Right lobe of liver (tissue), 6 donors: Measurements from ENCODE around the gene FAM174B. TPM values are rescaled to one million over a fixed set of nuclear protein-coding genes. Genes with fewer than 3 reads are reported as not detected.
A peak's percentile ranks its signal among the peaks of the same experiment; 100 is the strongest.

ENCODE experiments used
- ATAC-seq, 4 donors: fragments of 200-7000 bp; cut with Tn5 transposase; one replicate each; pipeline ENCODE4 v1.9.1; 2020; ENCODE audit warnings: mild to moderate bottlenecking in 4 of 4, moderate library complexity in 4 of 4
- DNase-seq, 3 donors: peaks; one replicate each; pipeline ENCODE4 v3.0.0-alpha.2; 2020
- H3K27ac ChIP-seq, 3 donors: fragments of 200-600 bp; one replicate each; pipeline ENCODE4 v1.8.0; 2022
- H3K27me3 ChIP-seq, 2 donors: fragments of 200-600 bp; one replicate each; pipeline ENCODE4 v1.8.0; 2022
- H3K36me3 ChIP-seq, 4 donors: fragments of 200-600 bp; sonication (generic) in 1 of 4; one replicate each; pipeline versions ENCODE4 v1.5.1 to v1.8.0; 2017 to 2022; ENCODE audit warnings: control low read depth in 1 of 4
- H3K4me1 ChIP-seq, 4 donors: fragments of 200-600 bp; sonication (generic) in 1 of 4; one replicate each; pipeline versions ENCODE4 v1.5.1 to v1.8.0; 2017 to 2022; ENCODE audit warnings: control low read depth in 1 of 4
- H3K4me3 ChIP-seq, 3 donors: fragments of 200-600 bp; one replicate each; pipeline ENCODE4 v1.8.0; 2022
- H3K9me3 ChIP-seq, 4 donors: fragments of 200-600 bp; sonication (generic) in 1 of 4; one replicate each; pipeline versions ENCODE4 v1.5.1 to v1.8.0; 2017 to 2022; ENCODE audit warnings: control low read depth in 1 of 4
- POLR2A ChIP-seq: fragments of 450-650 bp; IDR thresholded peaks from one replicate; pipeline ENCODE4 v1.6.1; 2017; ENCODE audit warnings: antibody characterized with exemption, mild to moderate bottlenecking
- WGBS: methylation state at CpG from one replicate; pipeline ENCODE4 v1.1.6; 2018; ENCODE audit warnings: low coverage, low lambda C conversion rate; ENCODE audit not compliant: insufficient coverage; ENCODE audit errors: missing lambda C conversion rate; 5-methylcytosine and 5-hydroxymethylcytosine counted together
- intact Hi-C, 2 donors: fragments of 100-400 bp; cut with DNase I; formaldehyde crosslinking; loops; one replicate each; pipeline versions ENCODE4 v1.11.2 to v1.14.1; 2022
- total RNA-seq, 6 experiments: library from RNA; depleted of rRNA in 2 of 6; stranded (reverse); fragments of >200 nt in 2 of 6; fragmentation: NEBNext Ultra II Directional in 3 of 6; extraction: Animal tissue kit (Norgen Biotek cat#: 25700) in 3 of 6; gene quantifications; one replicate each; pipeline versions ENCODE4 v1.1.0 to v1.2.4, GENCODE V29; 2016 to 2023
- TF ChIP-seq, protein P1 (sequence below), 4 donors: fragments of 200-600 bp in 3 of 4; fragments of 450-650 bp in 1 of 4; IDR thresholded peaks; one replicate each; pipeline versions ENCODE4 v1.5.1 to v1.8.0; 2016 to 2022; ENCODE audit warnings: antibody characterized with exemption in 4 of 4, mild to moderate bottlenecking in 2 of 4
- donor health status: DM: no; HTN: yes; CAD: no.
- donor health status: DM: no; HTN: no; CAD: no.
- donor health status: DM: no; HTN: no; CAD: no.
- donor health status: DM: no; HTN: yes; CAD: no.
- donor health status: DM: no; HTN: yes; CAD: no.

FAM174B gene
- total RNA-seq, 6 experiments from 2014 or later = 2.0 to 11.9 (median 4.7) TPM

DNA sequence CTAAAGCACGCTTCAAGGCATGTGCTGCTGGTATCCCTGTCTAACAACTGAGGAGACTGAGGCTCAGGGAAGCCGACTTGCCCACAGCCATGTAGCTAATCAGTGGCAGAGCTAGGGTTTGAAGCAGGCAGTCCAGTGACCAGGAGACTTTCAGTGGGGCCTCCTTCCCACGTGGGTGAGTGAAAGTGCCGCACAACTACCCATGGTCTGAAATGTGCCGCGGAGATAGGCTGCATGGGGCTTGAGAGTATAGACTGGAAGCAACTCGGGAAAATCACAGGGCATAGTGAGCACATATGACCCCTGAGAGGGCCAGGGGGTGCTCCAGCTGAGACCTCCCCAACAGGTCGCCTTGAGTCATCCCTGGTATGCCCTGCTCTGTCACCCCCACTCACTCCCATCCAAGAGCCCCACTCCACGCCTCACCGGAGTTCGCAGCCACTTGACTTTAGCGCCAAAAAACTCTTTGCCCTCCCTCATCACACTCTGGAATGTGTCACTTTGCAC lies 19.1 kb downstream of the FAM174B start:
- H3K27ac ChIP-seq = no peak overlapping the region
- WGBS = 98% methylated on average over 6 of the region's 12 CpGs
- H3K36me3 ChIP-seq = no peaks in the 10 kb centered on the region
- H3K4me1 ChIP-seq = peaks cover 0 to 14% (median 8%) of the 10 kb centered on the region in 4 donors
- no peak for TF ChIP-seq POLR2A
- TF ChIP-seq, protein P1, sequence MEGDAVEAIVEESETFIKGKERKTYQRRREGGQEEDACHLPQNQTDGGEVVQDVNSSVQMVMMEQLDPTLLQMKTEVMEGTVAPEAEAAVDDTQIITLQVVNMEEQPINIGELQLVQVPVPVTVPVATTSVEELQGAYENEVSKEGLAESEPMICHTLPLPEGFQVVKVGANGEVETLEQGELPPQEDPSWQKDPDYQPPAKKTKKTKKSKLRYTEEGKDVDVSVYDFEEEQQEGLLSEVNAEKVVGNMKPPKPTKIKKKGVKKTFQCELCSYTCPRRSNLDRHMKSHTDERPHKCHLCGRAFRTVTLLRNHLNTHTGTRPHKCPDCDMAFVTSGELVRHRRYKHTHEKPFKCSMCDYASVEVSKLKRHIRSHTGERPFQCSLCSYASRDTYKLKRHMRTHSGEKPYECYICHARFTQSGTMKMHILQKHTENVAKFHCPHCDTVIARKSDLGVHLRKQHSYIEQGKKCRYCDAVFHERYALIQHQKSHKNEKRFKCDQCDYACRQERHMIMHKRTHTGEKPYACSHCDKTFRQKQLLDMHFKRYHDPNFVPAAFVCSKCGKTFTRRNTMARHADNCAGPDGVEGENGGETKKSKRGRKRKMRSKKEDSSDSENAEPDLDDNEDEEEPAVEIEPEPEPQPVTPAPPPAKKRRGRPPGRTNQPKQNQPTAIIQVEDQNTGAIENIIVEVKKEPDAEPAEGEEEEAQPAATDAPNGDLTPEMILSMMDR (IDR thresholded peaks at IDR 0.05) = no peak
- H3K27me3 ChIP-seq = no peaks in the 10 kb centered on the region
- DNase-seq (peak in 1 of 3 donors; percentile 18), ATAC-seq (no peak)
- H3K4me3 ChIP-seq = no peak overlapping the region
- intact Hi-C loops = no loop called here
- no peaks in the 10 kb centered on the region for H3K9me3 ChIP-seq

- ATAC-seq (no peak), DNase-seq (peak in 1 of 3 donors; percentile 16)
- intact Hi-C loops = no loop called here
Measured at GRCh38 chr15:92634671-92635201, 20.8 kb downstream of the FAM174B start.

DNA sequence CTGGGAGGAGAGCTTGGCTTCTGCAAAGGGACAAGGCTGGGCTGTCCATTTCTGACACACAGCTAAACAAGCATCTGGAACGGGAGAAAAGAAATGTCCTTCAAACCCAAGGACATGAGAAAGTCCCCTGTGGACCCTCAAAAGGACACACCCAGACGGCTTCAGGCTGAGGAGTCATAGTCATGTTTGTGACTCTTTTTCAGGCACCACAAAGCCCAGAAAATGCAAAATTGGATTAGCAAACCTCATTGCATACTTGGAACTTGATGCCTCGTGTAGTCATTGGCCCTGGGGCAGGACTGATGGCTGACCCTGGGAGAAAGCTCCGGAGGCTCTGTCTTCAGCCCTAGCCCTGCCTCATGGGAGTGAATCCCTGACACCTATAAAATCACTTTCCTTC lies 21.5 kb downstream of the FAM174B start:
- ATAC-seq (no peak), DNase-seq (peak in 1 of 3 donors; percentile 8)
- Histone ChIP-seq H3K4me3 (no peak overlapping the region), H3K27me3 (no peaks in the 10 kb centered on the region), H3K27ac (no peak overlapping the region), H3K36me3 (no peaks in the 10 kb centered on the region), H3K9me3 (no peaks in the 10 kb centered on the region), H3K4me1 (peaks cover 0 to 14% (median 6%) of the 10 kb centered on the region in 4 donors)
- TF ChIP-seq, protein P1 (IDR thresholded peaks at IDR 0.05) = no peak
- no peak for TF ChIP-seq POLR2A
- intact Hi-C loops = no loop called here
- 69% methylated on average over 4 of the region's 4 CpGs for whole genome bisulfite sequencing

More at GRCh38 chr15:92634671-92635201, 20.8 kb downstream of the FAM174B start:
- H3K27ac ChIP-seq = no peak overlapping the region
- no peaks in the 10 kb centered on the region for H3K9me3 ChIP-seq
- H3K36me3 ChIP-seq = no peaks in the 10 kb centered on the region
- whole genome bisulfite sequencing = 88% methylated on average over 7 of the region's 7 CpGs
- H3K4me3 ChIP-seq = no peak overlapping the region
- no peaks in the 10 kb centered on the region for H3K27me3 ChIP-seq
- H3K4me1 ChIP-seq = peaks cover 0 to 14% (median 8%) of the 10 kb centered on the region in 4 donors
- TF ChIP-seq, protein P1 (IDR thresholded peaks at IDR 0.05) = no peak

DNA sequence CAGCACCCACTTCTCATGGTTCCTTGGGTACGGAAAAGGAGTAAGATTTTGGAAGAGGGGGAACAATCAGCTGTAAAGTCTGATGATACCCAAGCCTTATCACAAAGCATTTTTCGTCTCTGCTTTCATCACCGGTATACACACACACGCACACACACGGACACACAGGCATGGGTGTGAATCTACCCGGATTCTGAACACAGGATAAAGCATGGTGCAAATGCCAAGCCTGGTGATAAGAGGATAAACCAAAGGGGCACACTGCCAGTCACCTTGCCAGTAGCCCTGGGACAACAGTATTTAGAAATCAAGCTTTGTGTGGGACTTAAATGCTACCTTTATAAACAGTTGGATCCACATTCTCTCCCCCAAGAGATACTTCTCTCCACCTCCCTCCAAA lies 22.2 kb downstream of the FAM174B start:
- peaks cover 0 to 8% (median 3%) of the 10 kb centered on the region in 4 donors for H3K4me1 ChIP-seq
- TF ChIP-seq POLR2A = no peak
- TF ChIP-seq, protein P1 (IDR thresholded peaks at IDR 0.05) = no peak
- no peak overlapping the region for H3K27ac ChIP-seq
- H3K36me3 ChIP-seq = no peaks in the 10 kb centered on the region
- 52% methylated on average over 6 of the region's 6 CpGs for WGBS
- DNase-seq (peak in 1 of 3 donors; percentile 12), ATAC-seq (peak in 1 of 4 donors; percentile 39)
- intact Hi-C loops = no loop called here
- H3K4me3 ChIP-seq = no peak overlapping the region
- no peaks in the 10 kb centered on the region for H3K27me3 ChIP-seq
- no peaks in the 10 kb centered on the region for H3K9me3 ChIP-seq
